ENCODE data around the gene IMPG2.

GRCh38 chr3:101224739-101225138, 95.6 kb downstream of the IMPG2 start:
- TF ChIP-seq, protein P1, sequence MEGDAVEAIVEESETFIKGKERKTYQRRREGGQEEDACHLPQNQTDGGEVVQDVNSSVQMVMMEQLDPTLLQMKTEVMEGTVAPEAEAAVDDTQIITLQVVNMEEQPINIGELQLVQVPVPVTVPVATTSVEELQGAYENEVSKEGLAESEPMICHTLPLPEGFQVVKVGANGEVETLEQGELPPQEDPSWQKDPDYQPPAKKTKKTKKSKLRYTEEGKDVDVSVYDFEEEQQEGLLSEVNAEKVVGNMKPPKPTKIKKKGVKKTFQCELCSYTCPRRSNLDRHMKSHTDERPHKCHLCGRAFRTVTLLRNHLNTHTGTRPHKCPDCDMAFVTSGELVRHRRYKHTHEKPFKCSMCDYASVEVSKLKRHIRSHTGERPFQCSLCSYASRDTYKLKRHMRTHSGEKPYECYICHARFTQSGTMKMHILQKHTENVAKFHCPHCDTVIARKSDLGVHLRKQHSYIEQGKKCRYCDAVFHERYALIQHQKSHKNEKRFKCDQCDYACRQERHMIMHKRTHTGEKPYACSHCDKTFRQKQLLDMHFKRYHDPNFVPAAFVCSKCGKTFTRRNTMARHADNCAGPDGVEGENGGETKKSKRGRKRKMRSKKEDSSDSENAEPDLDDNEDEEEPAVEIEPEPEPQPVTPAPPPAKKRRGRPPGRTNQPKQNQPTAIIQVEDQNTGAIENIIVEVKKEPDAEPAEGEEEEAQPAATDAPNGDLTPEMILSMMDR (conservative IDR thresholded peaks at IDR 0.05; ENCODE audit: low read depth, low read length): no peak
- TF ChIP-seq EZH2 (IDR thresholded peaks at IDR 0.05; ENCODE audit: borderline replicate concordance, low read depth, low read length, poor library complexity, severe bottlenecking): no peak

All from A673 (cell line).